T-cell (primary cell): ENCODE results near the gene CBFA2T2. TPM values are rescaled to one million over a fixed set of nuclear protein-coding genes. Genes with fewer than 3 reads are reported as not detected.

ENCODE experiments used
- ATAC-seq, 4 experiments: fragments of 200-7000 bp in 3 of 4; fragments of 150-1000 bp in 1 of 4; cut with Tn5 transposase; replicated peaks in 1 of 4; 1 replicate in 3 of 4; 2 replicates in 1 of 4; pipeline ENCODE4 v1.10.0; 2021; ENCODE audit warnings: moderate library complexity in 3 of 4, mild to moderate bottlenecking in 2 of 4, moderate number of reproducible peaks in 1 of 4
- CTCF ChIA-PET, 2 donors: fragments of 300-600 bp; sonication (Branson Sonifier 250); formaldehyde crosslinking; loops; one replicate each; lab custom pipeline; 2022; ENCODE audit warnings: antibody characterized with exemption in 2 of 2; lab: Charles Lee
- POLR2A ChIA-PET, 2 donors: fragments of 300-600 bp; sonication (Branson Sonifier 250); formaldehyde crosslinking; loops; one replicate each; lab custom pipeline; 2022; ENCODE audit warnings: antibody characterized with exemption in 2 of 2; lab: Charles Lee
- DNase-seq, 35 experiments: peaks; one replicate each; pipeline versions ENCODE4 v3.0.0 to v3.0.0-alpha.2; 2013 to 2023
- H3K27ac ChIP-seq: one replicate; pipeline ENCODE4 v1.5.1; 2013; ENCODE audit warnings: low read length
- H3K27me3 ChIP-seq, 2 experiments: replicated peaks in 1 of 2; 1 replicate in 1 of 2; 2 replicates in 1 of 2; pipeline versions ENCODE4 v1.6.1 to v1.7.0; 2013; ENCODE audit warnings: low read length in 1 of 2, mixed read lengths in 1 of 2; ENCODE audit not compliant: control insufficient read depth in 2 of 2, insufficient read depth in 2 of 2; ENCODE audit errors: extremely low read depth in 1 of 2
- H3K36me3 ChIP-seq, 2 donors: 1 replicate in 1 of 2; 2 replicates in 1 of 2; pipeline versions ENCODE4 v1.6.1 to v1.7.0; 2013; ENCODE audit warnings: low read length in 1 of 2; ENCODE audit not compliant: control insufficient read depth in 2 of 2, insufficient read depth in 1 of 2; ENCODE audit errors: extremely low read depth in 1 of 2
- H3K4me1 ChIP-seq, 2 experiments: 1 replicate in 1 of 2; 2 replicates in 1 of 2; pipeline versions ENCODE4 v1.6.1 to v1.7.0; 2013; ENCODE audit warnings: low read length in 2 of 2, mixed read lengths in 1 of 2; ENCODE audit not compliant: insufficient read depth in 2 of 2, control insufficient read depth in 1 of 2; ENCODE audit errors: extremely low read depth in 1 of 2
- H3K4me3 ChIP-seq, 2 donors: 1 replicate in 1 of 2; 2 replicates in 1 of 2; pipeline versions ENCODE4 v1.5.1 to v1.7.0; 2013; ENCODE audit warnings: mild to moderate bottlenecking in 2 of 2, low read length in 1 of 2, moderate library complexity in 1 of 2; ENCODE audit not compliant: control insufficient read depth in 1 of 2; ENCODE audit errors: extremely low read depth in 1 of 2
- H3K9me3 ChIP-seq: 2 replicates; pipeline ENCODE4 v1.7.0; 2013
- H3K27ac Mint-ChIP-seq, 2 donors: one replicate each; pipeline ENCODE4 v1.8.0; 2020 to 2021; ENCODE audit warnings: mild to moderate bottlenecking in 2 of 2, mixed read lengths in 2 of 2
- H3K27me3 Mint-ChIP-seq, 2 donors: one replicate each; pipeline ENCODE4 v1.8.0; 2021 to 2022; ENCODE audit warnings: mixed read lengths in 2 of 2
- H3K36me3 Mint-ChIP-seq: one replicate; pipeline ENCODE4 v1.8.0; 2021; ENCODE audit warnings: mixed read lengths
- H3K4me1 Mint-ChIP-seq, 3 donors: one replicate each; pipeline ENCODE4 v1.8.0; 2020 to 2022; ENCODE audit warnings: mixed read lengths in 3 of 3, mild to moderate bottlenecking in 1 of 3
- H3K4me3 Mint-ChIP-seq, 3 donors: one replicate each; pipeline ENCODE4 v1.8.0; 2020 to 2022; ENCODE audit warnings: mild to moderate bottlenecking in 3 of 3, mixed read lengths in 3 of 3, moderate library complexity in 3 of 3
- H3K9me3 Mint-ChIP-seq, 3 donors: one replicate each; pipeline ENCODE4 v1.8.0; 2020 to 2022; ENCODE audit warnings: mixed read lengths in 3 of 3
- WGBS: methylation state at CpG from one replicate; pipeline ENCODE4 v1.1.5; 2013; ENCODE audit warnings: missing lambda C conversion rate; ENCODE audit not compliant: insufficient coverage; 5-methylcytosine and 5-hydroxymethylcytosine counted together
- total RNA-seq, 35 experiments: library from RNA in 6 of 35; stranded (reverse) in 6 of 35; fragments of 120-200 nt in 1 of 35; gene quantifications; one replicate each; pipeline versions ENCODE4 v1.2.1 to v1.2.4 and lab custom pipeline; 2013 to 2026

CBFA2T2 gene
- total RNA-seq, 5 donors from 2014 or later (not counting 1 experiment from before 2014, with no cell fraction given): 25.2 to 34.2 (median 31.0) TPM

DNA sequence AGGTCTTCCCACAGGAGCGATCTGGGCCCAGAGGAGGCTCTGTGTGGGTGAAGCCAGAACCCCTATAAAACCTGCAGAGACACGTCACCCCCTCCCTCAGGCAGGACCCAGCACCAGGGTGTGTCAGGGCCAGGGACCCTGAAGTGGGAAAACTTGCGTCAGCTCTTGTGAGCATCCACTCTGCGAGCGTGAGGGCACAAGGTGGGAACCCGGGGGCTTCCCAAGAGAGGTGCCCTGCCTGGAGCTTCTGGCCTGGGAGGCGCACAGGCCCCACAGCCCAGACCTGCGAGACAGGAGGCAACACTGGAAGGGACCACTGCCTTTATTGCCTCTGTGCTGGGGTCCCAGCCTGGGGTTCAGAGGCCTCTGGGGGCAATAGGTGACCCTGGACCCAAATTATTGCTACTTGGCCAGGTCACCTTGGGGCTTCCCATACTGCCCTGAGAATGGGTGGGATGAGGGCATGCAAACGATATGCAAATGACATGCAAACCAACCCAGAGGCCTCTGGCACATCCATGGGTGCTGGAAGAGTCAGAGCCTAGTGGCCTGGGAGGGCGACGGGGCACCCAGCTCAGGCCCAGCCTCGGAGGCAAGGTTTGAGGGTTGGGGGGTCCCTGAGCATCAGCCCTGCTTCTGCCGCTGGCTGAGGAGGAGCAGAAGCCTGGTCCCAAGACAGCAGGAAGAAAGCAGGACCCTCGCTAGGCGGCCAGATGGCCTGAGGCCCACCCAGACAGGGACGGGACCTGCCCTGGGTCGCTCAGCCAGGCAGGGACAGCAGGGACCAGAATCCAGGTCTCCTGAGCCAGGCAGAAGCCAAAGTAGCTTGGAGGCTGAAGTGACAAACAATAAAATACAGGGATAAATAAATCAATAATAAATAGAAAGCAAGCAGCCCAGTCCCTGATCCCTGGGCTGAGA lies 167.1 kb downstream of the CBFA2T2 start:
- 90% methylated on average over 13 of the region's 17 CpGs for WGBS
- Mint-ChIP-seq H3K4me1 (peaks cover 4 to 7% (median 4%) of the 10 kb centered on the region in 3 donors), H3K36me3 (no peaks in the 10 kb centered on the region), H3K27ac (no peak overlapping the region), H3K27me3 (peaks cover 0 to 2% of the 10 kb centered on the region in 2 donors), H3K9me3 (no peaks in the 10 kb centered on the region), H3K4me3 (no peak overlapping the region)
- Histone ChIP-seq H3K27me3 (peaks cover 0 to 8% of the 10 kb centered on the region in 2 experiments), H3K4me3 (no peak overlapping the region), H3K9me3 (no peaks in the 10 kb centered on the region), H3K4me1 (peaks cover 0 to 7% of the 10 kb centered on the region in 2 experiments), H3K27ac (no peak overlapping the region), H3K36me3 (peaks cover 0 to 11% of the 10 kb centered on the region in 2 donors)
- DNase-seq (no peak), ATAC-seq (no peak)
- CTCF ChIA-PET: no interaction called here
- POLR2A ChIA-PET: no interaction called here

GRCh38 chr20:33657704-33658095 lies 167.8 kb downstream of the CBFA2T2 start:
- CTCF ChIA-PET: no interaction called here
- 95% methylated on average over 5 of the region's 12 CpGs for WGBS

DNA sequence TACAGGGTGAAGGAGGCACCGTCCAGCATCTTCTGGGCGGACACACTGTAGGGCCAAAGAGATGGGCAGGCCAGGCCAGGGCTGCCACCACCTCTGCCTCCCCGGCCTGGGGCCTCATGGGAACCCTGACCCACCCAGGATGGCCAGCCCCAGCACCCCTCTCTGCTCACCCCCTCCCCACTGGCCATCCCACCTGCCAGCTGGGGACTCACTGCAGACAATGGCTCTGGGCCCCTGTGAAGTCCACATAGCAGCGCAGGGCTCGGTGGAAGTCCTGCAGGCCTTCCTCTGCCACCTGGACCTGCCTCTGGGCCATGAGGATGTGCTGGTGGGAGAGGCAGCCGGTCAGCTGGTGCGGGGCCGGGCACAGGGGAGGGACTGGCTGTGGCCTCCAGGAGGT lies 168.6 kb downstream of the CBFA2T2 start:
- peaks cover 3 to 16% of the 10 kb centered on the region in 2 experiments for H3K4me1 ChIP-seq
- Mint-ChIP-seq H3K36me3 (no peaks in the 10 kb centered on the region), H3K27ac (no peak overlapping the region), H3K4me3 (no peak overlapping the region), H3K27me3 (peaks cover 0 to 2% of the 10 kb centered on the region in 2 donors), H3K4me1 (peaks cover 7 to 10% (median 7%) of the 10 kb centered on the region in 3 donors), H3K9me3 (no peaks in the 10 kb centered on the region)
- no peaks in the 10 kb centered on the region for H3K9me3 ChIP-seq
- 98% methylated on average over 8 of the region's 8 CpGs for WGBS
- peaks cover 0 to 11% of the 10 kb centered on the region in 2 donors for H3K36me3 ChIP-seq
- ChIA-PET CTCF (no interaction called here), POLR2A (no interaction called here)
- H3K27ac ChIP-seq: no peak overlapping the region
- no peak for DNase-seq
- no peak overlapping the region for H3K4me3 ChIP-seq
- H3K27me3 ChIP-seq: peaks cover 0 to 7% of the 10 kb centered on the region in 2 experiments
- no peak for ATAC-seq

More at GRCh38 chr20:33657704-33658095, 167.8 kb downstream of the CBFA2T2 start:
- Histone ChIP-seq H3K4me3 (no peak overlapping the region), H3K36me3 (peaks cover 0 to 11% of the 10 kb centered on the region in 2 donors), H3K27me3 (peaks cover 0 to 8% of the 10 kb centered on the region in 2 experiments), H3K9me3 (no peaks in the 10 kb centered on the region), H3K4me1 (peaks cover 2 to 13% of the 10 kb centered on the region in 2 experiments), H3K27ac (no peak overlapping the region)
- Mint-ChIP-seq H3K27me3 (peaks cover 0 to 2% of the 10 kb centered on the region in 2 donors), H3K27ac (no peak overlapping the region), H3K4me3 (no peak overlapping the region), H3K9me3 (no peaks in the 10 kb centered on the region), H3K36me3 (no peaks in the 10 kb centered on the region), H3K4me1 (peaks cover 7 to 10% (median 7%) of the 10 kb centered on the region in 3 donors)
- DNase-seq (no peak), ATAC-seq (no peak)
- POLR2A ChIA-PET: no interaction called here

- H3K27me3 ChIP-seq: peaks cover 0 to 5% of the 10 kb centered on the region in 2 experiments
- peaks cover 4 to 17% of the 10 kb centered on the region in 2 experiments for H3K4me1 ChIP-seq
- 90% methylated on average over 3 of the region's 4 CpGs for WGBS
- H3K9me3 ChIP-seq: no peaks in the 10 kb centered on the region
- no peak overlapping the region for H3K4me3 ChIP-seq
- H3K4me3 Mint-ChIP-seq: no peak overlapping the region
- peaks cover 0 to 2% of the 10 kb centered on the region in 2 donors for H3K27me3 Mint-ChIP-seq
- H3K9me3 Mint-ChIP-seq: no peaks in the 10 kb centered on the region
- peaks cover 9 to 12% (median 9%) of the 10 kb centered on the region in 3 donors for H3K4me1 Mint-ChIP-seq
- CTCF ChIA-PET: no interaction called here
- no peaks in the 10 kb centered on the region for H3K36me3 Mint-ChIP-seq
- ATAC-seq (no peak), DNase-seq (no peak)
- peaks cover 0 to 11% of the 10 kb centered on the region in 2 donors for H3K36me3 ChIP-seq
- POLR2A ChIA-PET: no interaction called here
- no peak overlapping the region for H3K27ac Mint-ChIP-seq
- H3K27ac ChIP-seq: no peak overlapping the region
Measured at GRCh38 chr20:33658929-33659328, 169.0 kb downstream of the CBFA2T2 start.

DNA sequence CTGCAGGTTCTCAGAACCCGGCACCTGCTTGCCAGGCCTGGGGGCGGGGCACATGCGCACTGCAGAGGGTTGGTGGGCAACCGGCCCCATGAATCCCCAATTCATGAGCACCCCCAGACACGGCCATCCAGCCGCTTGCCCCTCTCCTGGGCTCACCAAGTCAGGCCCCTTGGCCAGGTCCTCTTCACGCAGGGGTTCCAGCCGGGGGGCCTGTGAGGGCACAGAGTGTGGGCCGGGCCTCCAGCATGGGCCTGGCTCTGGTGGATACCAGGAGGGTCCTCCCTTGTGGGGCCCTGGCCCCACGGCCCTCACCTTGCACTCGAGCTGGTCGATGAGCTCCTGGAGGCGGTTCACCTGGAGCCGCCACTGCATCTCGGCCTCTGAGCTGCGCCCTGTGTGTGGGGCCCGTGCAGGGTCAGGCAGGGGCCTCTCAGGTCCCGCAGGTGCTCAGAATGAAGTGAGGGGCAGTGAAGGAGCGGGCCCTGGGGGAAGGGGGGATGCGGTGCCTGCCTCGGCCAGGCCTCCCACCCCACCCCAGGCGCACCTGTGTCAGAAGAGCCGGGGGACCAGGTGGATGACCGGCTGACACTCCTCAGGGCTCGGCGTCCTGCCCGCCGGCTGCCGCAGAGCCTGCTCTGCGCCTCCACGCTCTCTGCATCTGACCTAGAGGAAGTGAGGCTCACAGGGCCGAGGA lies 169.6 kb downstream of the CBFA2T2 start:
- H3K36me3 Mint-ChIP-seq: no peaks in the 10 kb centered on the region
- H3K27me3 ChIP-seq: no peaks in the 10 kb centered on the region
- H3K4me3 ChIP-seq: no peak overlapping the region
- DNase-seq: no peak
- POLR2A ChIA-PET: no interaction called here
- H3K9me3 Mint-ChIP-seq: no peaks in the 10 kb centered on the region
- peaks cover 8 to 22% of the 10 kb centered on the region in 2 experiments for H3K4me1 ChIP-seq
- WGBS: 95% methylated on average over 22 of the region's 32 CpGs
- H3K4me1 Mint-ChIP-seq: peaks cover 13 to 18% (median 15%) of the 10 kb centered on the region in 3 donors
- no peak overlapping the region for H3K27ac ChIP-seq
- CTCF ChIA-PET: no interaction called here
- no peak overlapping the region for H3K27ac Mint-ChIP-seq
- H3K27me3 Mint-ChIP-seq: peaks cover 0 to 2% of the 10 kb centered on the region in 2 donors
- H3K4me3 Mint-ChIP-seq: no peak overlapping the region
- peaks cover 0 to 11% of the 10 kb centered on the region in 2 donors for H3K36me3 ChIP-seq
- H3K9me3 ChIP-seq: no peaks in the 10 kb centered on the region
- no peak for ATAC-seq

DNA sequence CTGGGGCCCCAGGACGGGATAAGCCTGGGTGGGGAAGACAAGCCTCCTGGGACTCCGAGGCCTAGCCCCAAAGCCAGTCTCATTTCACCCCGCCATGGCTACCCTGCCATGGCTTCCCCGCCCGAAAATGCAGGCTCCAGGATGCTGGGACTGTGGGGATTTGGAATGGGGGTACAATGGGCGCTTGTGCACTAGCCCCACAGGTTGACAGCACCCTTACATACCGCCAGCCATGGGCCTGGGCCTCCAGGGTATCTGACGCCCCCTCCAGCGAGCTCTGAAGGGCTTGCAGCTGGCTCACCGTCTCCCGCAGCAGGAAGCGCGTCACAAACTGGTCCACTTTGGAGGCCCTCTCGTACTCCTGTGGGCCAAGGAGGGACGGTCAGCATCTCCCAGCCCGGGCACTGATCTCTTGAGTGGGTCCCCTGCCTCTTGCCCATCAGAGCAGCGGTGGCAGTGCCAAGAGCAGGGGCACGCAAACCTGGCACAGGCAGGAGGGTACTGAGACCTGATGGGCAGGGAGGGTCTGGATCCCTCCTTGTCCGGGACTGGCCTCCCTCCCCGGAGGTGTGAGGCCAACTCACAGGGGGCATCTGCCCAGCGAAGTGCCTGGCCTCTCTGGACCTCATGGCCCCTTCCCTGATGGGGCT lies 170.3 kb downstream of the CBFA2T2 start:
- WGBS: 93% methylated on average over 16 of the region's 21 CpGs
- H3K4me1 ChIP-seq: peaks cover 8 to 29% of the 10 kb centered on the region in 2 experiments
- ChIA-PET POLR2A (no interaction called here), CTCF (no interaction called here)
- H3K9me3 ChIP-seq: no peaks in the 10 kb centered on the region
- no peaks in the 10 kb centered on the region for H3K27me3 ChIP-seq
- Mint-ChIP-seq H3K9me3 (no peaks in the 10 kb centered on the region), H3K4me1 (peaks cover 19 to 24% (median 21%) of the 10 kb centered on the region in 3 donors), H3K4me3 (no peak overlapping the region), H3K27me3 (no peaks in the 10 kb centered on the region), H3K27ac (no peak overlapping the region), H3K36me3 (no peaks in the 10 kb centered on the region)
- H3K36me3 ChIP-seq: peaks cover 0 to 11% of the 10 kb centered on the region in 2 donors
- ATAC-seq (no peak), DNase-seq (no peak)
- no peak overlapping the region for H3K4me3 ChIP-seq
- no peak overlapping the region for H3K27ac ChIP-seq
